GM08714 (cell line): ENCODE data around the gene DHDH.
"Not testable (repeated sequence)": the region's sequence is repeated elsewhere in the genome, so short reads cannot be mapped to it uniquely, and the experiment has no call there.

Experiments used
- H3K4me3 ChIP-seq: fragments of 200-500 bp; sonication (Bioruptor generic); 2 replicates; pipeline ENCODE4 v1.5.1; 2014; ENCODE audit warnings: mild to moderate bottlenecking, low read length, inconsistent platforms
- ZNF274 ChIP-seq: IDR thresholded peaks from 2 replicates; pipeline ENCODE4 v1.6.1; 2012; ENCODE audit warnings: mild to moderate bottlenecking, low read depth, low read length

Gene DHDH

DNA sequence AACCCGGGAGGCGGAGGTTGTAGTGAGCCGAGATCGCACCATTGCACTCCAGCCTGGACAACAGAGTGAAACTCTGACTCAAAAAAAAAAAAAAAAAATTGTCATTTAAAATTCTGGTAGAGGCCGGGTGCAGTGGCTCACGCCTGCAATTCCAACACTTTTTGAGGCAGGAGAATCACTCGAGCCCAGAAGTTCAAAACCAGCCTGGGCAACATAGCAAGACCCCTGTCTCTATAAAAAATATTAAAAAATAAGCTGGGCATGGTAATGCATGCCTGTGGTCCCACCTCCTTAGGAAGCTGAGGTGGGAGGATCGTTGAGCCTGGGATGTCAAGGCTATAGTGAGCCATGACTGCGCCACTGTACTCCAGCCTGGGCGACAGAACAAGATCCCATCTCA is 27.2 kb upstream of the DHDH start:
- H3K4me3 ChIP-seq = no peak overlapping the region
- no peak for TF ChIP-seq ZNF274

DNA sequence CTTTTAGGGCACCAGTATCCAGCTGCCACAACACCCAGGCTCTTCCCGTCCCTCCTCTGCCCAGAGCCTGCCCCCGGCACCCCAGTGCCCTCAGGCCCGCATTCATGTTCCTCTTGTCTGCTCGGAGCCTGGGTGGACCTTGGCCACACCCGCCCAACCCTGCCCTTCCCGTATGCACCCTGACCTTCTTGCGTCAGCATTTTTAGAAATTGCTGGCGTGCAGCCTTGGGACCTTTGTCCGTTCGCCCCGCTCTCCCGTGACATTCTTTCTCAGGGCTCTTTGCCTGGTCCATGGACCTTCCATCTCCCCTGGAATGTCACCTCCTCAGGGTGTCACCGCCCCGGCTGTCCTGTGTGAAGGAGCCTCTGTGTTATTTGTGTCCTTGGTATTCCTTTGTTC is 25.8 kb upstream of the DHDH start:
- no peak for TF ChIP-seq ZNF274
- H3K4me3 ChIP-seq = no peak overlapping the region

DNA sequence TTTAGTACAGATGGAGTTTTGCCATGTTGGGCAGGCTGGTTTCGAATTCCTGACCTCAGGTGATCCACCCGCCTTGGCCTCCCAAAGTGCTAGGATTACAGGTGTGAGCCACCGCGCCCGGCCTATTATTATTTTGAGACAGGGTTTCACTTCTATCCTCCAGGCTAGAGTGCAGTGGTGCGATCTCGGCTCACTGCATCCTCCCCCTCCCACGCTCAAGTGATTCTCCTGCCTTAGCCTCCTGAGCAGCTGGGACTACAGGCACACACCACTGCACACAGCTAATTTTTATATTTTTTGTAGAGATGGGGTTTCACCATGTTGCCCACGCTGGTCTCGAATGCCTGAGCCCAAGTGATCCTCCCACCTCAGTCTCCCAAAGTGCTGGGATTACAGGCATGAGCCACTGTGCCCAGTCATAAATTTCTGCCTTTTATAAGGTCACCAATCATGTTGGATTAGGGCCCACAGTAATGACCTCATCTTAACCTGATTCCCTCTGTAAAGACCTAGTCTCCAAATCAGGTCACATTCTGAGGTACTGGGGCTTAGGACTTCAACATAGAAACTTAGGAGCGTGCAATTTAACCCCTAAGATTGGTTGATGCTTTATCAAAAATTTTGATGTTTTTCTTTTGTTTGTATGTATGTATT is 23.9 kb upstream of the DHDH start:
- not testable (repeated sequence) for H3K4me3 ChIP-seq

DNA sequence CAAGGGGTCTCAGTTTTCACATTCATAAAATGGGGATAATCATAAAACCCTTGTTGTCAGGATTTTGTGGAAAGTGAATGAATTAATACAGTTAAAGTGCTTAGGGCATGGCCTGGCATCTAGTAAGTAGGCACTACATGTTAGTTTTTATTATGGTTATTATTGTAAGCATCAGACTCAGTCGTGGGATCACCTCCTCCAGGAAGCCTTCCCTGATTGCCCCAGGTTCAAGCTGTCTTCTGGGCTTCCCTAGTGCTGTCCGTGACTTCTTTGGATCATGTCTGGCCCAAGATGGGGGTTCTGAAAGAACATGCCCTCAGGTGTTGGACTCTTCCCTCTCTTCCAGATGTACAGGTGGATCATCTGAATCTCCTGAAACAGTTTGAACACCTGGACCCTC is 22.7 kb upstream of the DHDH start:
- H3K4me3 ChIP-seq = no peak overlapping the region
- TF ChIP-seq ZNF274 = no peak

DNA sequence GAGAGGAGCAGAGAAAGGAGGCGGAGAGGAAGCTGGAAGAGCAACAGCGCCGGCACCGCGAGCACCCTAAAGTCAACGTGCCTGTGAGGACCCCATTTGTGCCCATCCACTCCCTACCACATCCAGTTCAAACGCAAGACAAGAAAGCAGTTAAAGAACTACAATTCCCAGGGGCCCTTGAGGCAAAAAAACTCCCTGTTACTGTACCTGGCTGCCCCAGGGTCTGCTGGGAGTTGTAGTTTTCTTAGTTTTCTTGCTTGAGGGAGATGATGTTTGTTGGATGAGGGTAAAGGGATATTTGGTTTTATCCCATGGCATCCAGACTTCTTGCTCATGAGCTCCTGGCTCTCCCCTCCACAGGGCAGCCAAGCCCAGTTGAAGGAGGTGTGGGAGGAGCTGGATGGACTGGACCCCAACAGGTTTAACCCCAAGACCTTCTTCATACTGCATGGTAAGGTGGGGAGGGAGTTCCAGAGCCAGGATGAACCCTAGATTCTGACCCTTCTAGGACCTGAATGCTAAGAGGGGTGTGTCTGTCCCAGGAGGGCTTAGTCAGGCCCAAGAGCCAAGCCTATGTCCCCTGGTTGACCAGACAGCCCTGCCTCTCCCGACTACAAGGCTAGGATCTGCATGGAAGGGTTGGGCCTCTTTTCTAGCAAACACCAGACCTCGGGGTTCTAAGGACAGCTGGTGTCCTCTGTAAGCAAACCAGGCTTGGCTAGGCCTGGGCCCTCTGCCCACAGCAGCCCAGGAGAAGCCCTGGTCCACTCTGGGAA is 20.2 kb upstream of the DHDH start:
- no peak overlapping the region for H3K4me3 ChIP-seq
- TF ChIP-seq ZNF274 = no peak

DNA sequence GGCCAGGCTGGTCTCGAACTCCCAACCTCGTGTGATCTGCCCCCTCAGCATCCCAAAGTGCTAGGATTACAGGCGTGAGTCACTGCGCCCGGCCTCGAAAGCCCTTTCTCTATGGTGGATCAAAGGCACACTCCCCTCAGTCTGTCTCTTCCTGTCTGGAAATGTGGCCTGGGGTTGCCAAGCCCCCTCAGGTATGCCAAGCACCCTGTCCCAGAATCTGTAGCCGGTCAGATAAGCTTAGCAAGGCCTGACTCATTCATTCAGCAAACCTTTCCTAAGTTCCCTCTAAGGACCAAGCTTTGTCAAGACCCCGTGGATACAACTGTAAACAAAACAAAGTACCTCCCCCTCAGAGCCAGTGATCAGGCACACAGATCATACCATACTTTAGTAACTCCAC is 19.3 kb upstream of the DHDH start:
- H3K4me3 ChIP-seq = no peak overlapping the region
- TF ChIP-seq ZNF274 = no peak

DNA sequence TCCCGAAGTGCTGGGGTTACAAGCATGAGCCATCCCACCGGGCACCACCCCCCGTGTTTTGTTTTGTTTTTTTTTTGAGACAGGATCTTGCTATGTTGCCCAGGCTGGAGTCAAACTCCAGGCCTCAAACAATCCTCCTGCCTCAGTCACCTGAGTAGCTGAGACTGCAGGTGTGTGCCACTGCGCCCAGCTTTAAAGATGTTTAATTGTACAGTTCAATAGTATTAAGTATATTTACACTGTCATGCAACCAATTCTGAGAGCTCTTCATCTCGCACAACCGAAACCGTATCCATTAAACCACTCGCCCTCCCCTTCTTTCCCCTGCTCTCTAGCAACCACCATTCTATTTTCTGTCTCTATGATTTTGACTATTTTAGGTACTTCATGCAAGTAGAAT is 17.7 kb upstream of the DHDH start:
- H3K4me3 ChIP-seq = no peak overlapping the region
- TF ChIP-seq ZNF274 = no peak

DNA sequence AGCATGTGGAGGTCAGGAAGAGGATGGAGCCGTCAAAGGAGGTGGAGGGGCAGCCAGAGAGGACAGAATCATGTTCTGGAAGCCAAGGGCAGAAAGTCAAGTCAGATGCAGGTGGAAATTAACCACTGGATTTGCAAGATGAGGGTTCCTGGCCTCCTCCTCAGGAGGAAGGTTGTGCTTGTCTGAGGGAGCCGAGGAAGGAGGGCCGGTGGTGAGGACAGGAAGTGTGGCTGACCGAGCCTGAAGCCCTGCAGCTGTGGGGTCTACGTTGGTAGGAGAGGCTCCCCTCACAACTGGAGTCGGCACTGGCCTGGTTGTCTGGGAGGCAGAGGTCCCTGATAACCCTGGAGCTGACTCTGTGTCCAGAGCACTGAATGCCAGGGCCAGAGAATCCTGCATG is 15.4 kb upstream of the DHDH start:
- no peak overlapping the region for H3K4me3 ChIP-seq
- TF ChIP-seq ZNF274 = no peak

DNA sequence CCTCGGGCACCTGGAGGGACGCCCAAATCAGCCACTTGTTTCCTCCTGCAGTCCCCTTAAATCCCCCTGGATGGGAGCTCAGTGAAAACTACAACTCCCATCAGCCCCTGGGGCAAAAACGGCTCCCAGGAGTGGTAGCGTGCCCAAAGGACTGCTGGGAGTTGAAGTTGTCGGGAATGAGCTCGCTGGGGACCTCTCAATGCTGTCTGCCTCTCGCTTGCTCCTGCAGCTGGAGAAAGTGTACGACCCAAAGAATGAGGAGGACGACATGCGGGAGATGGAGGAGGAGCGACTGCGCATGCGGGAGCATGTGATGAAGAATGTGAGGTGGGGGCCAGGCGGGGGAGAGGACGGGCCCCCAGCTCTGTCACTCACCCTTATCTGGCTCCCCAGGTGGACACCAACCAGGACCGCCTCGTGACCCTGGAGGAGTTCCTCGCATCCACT is 14.7 kb upstream of the DHDH start:
- TF ChIP-seq ZNF274 = no peak
- no peak overlapping the region for H3K4me3 ChIP-seq

DNA sequence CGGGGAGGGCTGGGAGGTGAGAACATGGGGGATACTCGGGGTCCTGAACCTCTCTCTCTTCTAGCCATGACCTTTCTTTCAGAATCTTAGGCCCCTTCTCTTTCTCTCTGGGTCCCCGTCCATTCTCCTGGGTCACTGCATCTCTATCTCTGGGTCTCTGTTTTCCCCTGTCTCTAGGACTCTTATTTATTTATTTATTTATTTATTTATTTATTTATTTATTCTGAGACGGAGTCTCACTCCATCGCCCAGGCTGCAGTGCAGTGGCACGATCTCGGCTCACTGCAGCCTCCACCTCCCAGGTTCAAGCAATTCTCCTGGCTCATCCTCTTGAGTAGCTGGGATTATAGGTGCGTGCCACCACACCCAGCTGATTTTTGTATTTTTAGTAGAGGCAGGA is 14.2 kb upstream of the DHDH start:
- H3K4me3 ChIP-seq = not testable (repeated sequence)

DNA sequence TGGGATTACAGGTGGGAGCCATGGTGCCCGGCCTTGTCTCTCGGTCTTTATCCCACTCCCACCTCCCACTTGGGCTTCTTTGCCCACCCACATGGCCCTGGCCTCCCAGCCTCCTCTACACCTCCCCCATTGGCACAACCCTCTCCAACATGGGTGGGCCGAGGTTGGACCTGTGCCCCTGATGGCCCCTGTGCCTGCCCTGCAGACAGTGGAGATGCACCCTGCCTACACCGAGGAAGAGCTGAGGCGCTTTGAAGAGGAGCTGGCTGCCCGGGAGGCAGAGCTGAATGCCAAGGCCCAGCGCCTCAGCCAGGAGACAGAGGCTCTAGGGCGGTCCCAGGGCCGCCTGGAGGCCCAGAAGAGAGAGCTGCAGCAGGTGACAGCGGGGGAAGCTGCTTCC is 12.6 kb upstream of the DHDH start:
- no peak overlapping the region for H3K4me3 ChIP-seq
- TF ChIP-seq ZNF274 = no peak

DNA sequence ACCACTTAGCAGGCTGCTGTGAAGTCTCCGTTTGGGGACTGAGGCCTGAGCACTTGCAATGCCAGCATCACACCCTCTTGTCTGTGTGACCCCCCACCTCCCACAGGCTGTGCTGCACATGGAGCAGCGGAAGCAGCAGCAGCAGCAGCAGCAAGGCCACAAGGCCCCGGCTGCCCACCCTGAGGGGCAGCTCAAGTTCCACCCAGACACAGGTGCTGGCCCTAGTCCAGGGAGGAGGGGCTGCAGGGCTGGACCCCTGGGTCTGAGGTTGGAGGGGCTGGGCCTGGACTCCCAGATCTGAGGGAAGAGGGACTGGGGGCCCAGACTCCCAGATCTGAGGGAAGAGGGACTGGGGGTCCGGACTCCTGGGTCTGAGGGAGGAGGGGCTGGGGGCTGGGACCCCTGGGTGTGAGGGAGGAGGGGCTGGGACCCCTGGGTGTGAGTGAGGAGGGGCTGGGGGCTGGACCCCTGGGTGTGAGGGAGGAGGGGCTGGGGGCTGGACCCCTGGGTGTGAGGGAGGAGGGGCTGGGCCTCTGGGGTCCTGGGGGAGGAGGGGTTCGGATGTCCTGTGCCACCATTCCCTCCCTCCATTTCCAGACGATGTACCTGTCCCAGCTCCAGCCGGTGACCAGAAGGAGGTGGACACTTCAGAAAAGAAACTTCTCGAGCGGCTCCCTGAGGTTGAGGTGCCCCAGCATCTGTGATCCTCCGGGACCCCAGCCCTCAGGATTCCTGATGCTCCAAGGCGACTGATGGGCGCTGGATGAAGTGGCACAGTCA is 11.6 kb upstream of the DHDH start:
- H3K4me3 ChIP-seq = no peak overlapping the region
- no peak for TF ChIP-seq ZNF274

DNA sequence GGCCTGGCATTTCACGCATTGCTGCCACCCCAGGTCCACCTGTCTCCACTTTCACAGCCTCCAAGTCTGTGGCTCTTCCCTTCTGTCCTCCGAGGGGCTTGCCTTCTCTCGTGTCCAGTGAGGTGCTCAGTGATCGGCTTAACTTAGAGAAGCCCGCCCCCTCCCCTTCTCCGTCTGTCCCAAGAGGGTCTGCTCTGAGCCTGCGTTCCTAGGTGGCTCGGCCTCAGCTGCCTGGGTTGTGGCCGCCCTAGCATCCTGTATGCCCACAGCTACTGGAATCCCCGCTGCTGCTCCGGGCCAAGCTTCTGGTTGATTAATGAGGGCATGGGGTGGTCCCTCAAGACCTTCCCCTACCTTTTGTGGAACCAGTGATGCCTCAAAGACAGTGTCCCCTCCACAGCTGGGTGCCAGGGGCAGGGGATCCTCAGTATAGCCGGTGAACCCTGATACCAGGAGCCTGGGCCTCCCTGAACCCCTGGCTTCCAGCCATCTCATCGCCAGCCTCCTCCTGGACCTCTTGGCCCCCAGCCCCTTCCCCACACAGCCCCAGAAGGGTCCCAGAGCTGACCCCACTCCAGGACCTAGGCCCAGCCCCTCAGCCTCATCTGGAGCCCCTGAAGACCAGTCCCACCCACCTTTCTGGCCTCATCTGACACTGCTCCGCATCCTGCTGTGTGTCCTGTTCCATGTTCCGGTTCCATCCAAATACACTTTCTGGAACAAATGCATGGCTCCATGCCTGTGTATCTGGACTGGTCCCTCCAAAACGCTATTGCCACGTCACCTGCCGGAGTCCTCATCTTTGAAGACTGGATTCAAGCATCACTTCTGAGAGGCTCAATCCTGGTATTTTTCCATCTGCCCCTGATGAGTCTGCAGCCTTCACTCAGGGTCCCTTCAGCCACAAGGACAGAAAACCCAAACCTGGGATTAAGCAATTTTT is 10.7 kb upstream of the DHDH start:
- no peak overlapping the region for H3K4me3 ChIP-seq
- TF ChIP-seq ZNF274 = no peak

DNA sequence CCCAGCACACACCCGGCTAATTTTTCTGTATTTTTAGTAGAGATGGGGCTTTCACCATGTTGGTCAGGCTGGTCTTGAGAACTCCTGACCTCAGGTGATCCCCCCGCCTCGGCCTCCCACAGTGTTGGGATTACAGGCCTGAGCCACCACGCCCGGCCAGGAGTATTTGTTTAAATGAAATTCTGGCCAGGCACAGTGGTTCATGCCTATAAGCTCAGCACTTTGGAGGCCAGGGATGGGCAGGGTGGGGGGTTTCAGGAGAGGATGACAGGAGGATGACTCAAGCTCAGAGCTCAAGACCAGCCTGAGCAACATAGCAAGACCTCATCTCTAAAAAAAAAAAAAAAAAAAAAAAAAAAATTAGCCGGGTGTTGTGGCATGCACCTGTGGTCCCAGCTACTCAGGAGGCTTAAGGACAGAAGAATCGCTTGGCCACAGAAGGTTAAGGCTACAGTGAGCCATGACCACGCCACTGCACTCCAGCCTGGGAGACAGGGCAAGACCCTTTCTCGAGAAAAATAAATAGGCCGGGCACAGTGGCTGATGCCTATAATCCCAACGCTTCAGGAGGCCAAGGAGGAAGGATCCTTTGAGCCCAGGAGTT is 8.2 kb upstream of the DHDH start:
- H3K4me3 ChIP-seq = no peak overlapping the region
- TF ChIP-seq ZNF274 = no peak

DNA sequence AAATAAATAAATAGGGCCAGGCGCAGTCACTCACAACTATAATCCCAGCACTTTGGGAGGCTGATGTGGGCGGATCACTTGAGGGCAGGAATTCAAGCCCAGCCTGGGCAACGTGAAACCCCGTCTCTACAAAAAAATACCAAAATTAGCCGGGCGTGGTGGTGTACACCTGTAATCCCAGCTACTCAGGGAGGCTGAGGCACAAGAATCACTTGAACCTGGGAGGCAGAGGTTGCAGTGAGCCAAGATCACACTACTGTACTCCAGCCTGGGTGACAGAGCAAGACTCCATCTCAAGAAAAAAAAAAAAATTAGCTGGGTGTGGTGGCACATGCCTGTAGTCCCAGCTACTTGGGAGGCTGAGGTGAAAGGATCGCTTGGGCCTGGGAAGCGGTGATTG is 7.6 kb upstream of the DHDH start:
- H3K4me3 ChIP-seq = not testable (repeated sequence)
